GM21423 (cell line): ENCODE measurements around the gene NATD1.

Experiments used
- ATAC-seq: cut with Tn5 transposase; IDR thresholded peaks from one replicate; pipeline ENCODE4 v1.9.1; 2021; ENCODE audit warnings: mild to moderate bottlenecking, moderate library complexity; ENCODE audit not compliant: unreplicated experiment

Gene NATD1

GRCh38 chr17:21218101-21218500 is 35.1 kb downstream of the NATD1 start:
- ATAC-seq = no peak

- ATAC-seq = no peak
These were observed 35.9 kb downstream of the NATD1 start for GRCh38 chr17:21217346-21217745.

GRCh38 chr17:21215935-21216334 is 37.3 kb downstream of the NATD1 start:
- no peak for ATAC-seq

GRCh38 chr17:21214777-21215541 is 38.3 kb downstream of the NATD1 start:
- no peak for ATAC-seq

- peak; percentile 85 for ATAC-seq
These were observed 39.0 kb downstream of the NATD1 start, which contains the start of gene TMEM11 for GRCh38 chr17:21214015-21214776. Gene TMEM11 (minus strand): TSS chr17:21214161. CDS start chr17:21214152, 9 bp downstream.

GRCh38 chr17:21213638-21214014 is 39.6 kb downstream of the NATD1 start:
- peak; percentile 18 for ATAC-seq

- ATAC-seq = no peak
These were observed 40.2 kb downstream of the NATD1 start for GRCh38 chr17:21212826-21213637.

- ATAC-seq = no peak
These were observed 41.3 kb downstream of the NATD1 start for GRCh38 chr17:21211825-21212479.

GRCh38 chr17:21210411-21211076 is 42.7 kb downstream of the NATD1 start:
- ATAC-seq = no peak

- ATAC-seq = no peak
These were observed 43.6 kb downstream of the NATD1 start for GRCh38 chr17:21209511-21210175.

- ATAC-seq = no peak
These were observed 44.9 kb downstream of the NATD1 start for GRCh38 chr17:21208352-21208751.

- no peak for ATAC-seq
These were observed 48.3 kb downstream of the NATD1 start for GRCh38 chr17:21204935-21205334.

- ATAC-seq = no peak
These were observed 50.7 kb downstream of the NATD1 start for GRCh38 chr17:21202512-21202911.

- no peak for ATAC-seq
These were observed 51.3 kb downstream of the NATD1 start for GRCh38 chr17:21201874-21202273.

GRCh38 chr17:21201298-21201595 is 52.0 kb downstream of the NATD1 start:
- no peak for ATAC-seq

- ATAC-seq = no peak
These were observed 52.5 kb downstream of the NATD1 start for GRCh38 chr17:21200590-21201297.

- ATAC-seq = no peak
These were observed 53.4 kb downstream of the NATD1 start for GRCh38 chr17:21199856-21200255.

- no peak for ATAC-seq
These were observed 53.9 kb downstream of the NATD1 start for GRCh38 chr17:21199311-21199710.

GRCh38 chr17:21198411-21198810 is 54.8 kb downstream of the NATD1 start:
- ATAC-seq = no peak
